Stimulated activated CD8-positive, alpha-beta memory T cell treated with anti-CD3 and anti-CD28 coated beads, Interleukin-15, amount 100 ng/mL, for 48 hours (primary cell): ENCODE measurements around the gene STARD13.

Experiments used
- DNase-seq, 2 donors: peaks; one replicate each; pipeline ENCODE4 v3.0.0-alpha.2; 2020; ENCODE audit warnings: low read depth in 2 of 2

STARD13 gene, protein sequence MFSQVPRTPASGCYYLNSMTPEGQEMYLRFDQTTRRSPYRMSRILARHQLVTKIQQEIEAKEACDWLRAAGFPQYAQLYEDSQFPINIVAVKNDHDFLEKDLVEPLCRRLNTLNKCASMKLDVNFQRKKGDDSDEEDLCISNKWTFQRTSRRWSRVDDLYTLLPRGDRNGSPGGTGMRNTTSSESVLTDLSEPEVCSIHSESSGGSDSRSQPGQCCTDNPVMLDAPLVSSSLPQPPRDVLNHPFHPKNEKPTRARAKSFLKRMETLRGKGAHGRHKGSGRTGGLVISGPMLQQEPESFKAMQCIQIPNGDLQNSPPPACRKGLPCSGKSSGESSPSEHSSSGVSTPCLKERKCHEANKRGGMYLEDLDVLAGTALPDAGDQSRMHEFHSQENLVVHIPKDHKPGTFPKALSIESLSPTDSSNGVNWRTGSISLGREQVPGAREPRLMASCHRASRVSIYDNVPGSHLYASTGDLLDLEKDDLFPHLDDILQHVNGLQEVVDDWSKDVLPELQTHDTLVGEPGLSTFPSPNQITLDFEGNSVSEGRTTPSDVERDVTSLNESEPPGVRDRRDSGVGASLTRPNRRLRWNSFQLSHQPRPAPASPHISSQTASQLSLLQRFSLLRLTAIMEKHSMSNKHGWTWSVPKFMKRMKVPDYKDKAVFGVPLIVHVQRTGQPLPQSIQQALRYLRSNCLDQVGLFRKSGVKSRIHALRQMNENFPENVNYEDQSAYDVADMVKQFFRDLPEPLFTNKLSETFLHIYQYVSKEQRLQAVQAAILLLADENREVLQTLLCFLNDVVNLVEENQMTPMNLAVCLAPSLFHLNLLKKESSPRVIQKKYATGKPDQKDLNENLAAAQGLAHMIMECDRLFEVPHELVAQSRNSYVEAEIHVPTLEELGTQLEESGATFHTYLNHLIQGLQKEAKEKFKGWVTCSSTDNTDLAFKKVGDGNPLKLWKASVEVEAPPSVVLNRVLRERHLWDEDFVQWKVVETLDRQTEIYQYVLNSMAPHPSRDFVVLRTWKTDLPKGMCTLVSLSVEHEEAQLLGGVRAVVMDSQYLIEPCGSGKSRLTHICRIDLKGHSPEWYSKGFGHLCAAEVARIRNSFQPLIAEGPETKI

DNA sequence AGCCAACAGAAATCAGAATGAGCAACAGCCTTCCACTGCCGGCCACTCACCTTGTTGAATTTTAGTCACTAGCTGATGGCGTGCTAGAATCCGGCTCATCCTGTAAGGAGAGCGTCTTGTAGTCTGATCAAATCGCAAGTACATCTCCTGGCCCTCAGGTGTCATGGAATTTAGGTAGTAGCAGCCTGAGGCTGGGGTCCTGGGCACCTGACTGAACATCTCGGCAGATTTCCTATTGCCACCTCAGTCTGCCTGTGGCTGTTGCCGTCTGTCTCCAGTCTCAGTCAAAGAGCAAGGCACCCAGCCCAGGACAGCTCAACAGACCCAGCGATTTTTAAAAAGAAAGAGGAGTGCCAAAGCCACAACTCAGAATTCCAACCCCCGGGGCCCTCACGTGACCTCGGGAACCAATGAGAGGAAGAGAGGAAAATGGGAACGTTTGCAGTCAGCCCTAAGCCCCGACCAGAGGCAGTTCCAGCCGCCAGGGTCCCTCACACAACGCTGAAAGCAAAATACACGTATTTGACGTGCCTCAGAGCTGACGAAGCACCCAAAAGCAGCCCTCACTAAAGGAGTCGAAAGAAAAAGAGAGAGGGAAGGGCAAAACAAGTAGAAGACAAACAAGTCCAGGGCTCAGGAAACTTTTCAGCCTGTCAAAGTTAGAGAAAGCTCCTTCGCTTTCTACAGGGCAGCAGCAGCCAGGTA lies at the start of gene STARD13:
STARD13 (minus strand) TSS at position 336 of the 705 bp plus-strand sequence; CDS start at position 219, 117 bp downstream.
- DNase-seq: no peak

DNA sequence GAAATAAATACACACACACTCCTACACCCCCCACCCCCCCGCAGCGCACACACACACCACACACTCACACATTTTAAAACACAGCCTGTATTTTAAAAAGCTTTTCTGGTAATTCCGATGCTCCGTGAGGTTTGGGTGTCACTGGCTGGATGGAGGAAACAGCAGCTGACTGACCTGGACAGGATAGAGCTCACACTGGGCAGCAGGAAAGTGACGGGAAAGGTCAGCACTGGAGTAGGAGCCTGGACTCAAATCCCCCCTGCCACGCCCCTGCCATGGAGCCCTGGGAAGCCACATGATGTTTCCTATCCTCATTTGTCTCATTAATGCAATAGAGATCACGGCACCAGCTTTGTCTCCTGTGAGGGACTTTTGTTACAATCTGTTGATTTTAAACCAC lies 49.3 kb upstream of the STARD13 start:
- DNase-seq: no peak

DNA sequence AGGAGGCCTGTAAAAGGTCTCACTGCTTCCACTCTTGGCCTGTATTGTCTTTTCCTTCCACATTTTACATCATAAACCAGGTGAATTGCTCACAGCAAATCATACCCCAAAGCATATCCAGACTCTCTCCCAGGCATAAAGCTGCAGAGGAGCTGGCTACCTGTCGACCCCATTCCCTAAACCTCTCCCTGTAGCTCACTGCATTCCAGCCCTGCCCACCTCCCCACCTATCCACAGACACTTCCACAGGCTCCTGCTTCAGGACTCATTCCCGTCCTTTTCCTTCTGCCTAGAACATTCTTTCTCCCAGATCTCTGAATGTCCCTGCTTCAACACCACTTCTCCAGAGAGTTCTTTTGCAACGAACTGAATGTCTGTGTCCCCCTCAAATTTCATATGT lies 46.4 kb upstream of the STARD13 start:
- no peak for DNase-seq

DNA sequence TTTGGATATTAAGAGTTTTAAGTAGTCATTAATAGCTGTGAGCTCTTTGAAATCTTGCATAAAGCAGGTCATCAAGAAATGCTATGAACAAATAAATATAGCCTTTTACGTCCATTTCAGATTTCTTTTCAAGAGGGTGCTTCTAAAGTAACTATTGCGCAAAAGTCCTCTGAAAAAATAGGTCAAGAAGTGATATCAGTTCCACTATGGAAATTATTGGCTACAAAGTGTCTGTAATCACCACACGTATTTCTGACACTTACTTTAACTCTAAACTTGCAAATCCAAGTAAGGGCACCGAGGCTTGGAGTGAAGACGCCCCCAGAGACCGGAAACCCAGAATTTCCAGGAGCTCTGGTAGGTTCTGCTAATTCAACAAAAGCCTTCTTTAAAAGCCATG lies 44.9 kb upstream of the STARD13 start:
- no peak for DNase-seq

DNA sequence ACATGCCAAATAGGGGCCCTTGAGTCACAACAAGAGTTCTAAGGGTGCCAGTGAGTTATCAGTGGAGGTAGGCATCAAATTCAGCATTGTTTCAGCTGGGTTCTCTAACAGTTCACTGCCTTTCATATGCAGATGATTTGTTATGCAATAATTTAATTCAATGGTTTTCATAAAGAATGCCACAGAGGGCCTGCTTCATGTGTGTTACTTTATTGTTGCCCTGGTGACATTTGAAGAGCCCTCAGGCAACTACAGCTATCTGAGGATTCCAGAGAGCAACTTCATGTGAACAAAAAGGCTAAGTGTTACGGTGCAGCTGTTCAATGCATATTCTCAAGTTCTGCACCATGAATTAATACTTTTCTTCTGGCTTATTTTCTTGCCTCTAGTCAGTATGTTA lies 43.1 kb upstream of the STARD13 start:
- no peak for DNase-seq

DNA sequence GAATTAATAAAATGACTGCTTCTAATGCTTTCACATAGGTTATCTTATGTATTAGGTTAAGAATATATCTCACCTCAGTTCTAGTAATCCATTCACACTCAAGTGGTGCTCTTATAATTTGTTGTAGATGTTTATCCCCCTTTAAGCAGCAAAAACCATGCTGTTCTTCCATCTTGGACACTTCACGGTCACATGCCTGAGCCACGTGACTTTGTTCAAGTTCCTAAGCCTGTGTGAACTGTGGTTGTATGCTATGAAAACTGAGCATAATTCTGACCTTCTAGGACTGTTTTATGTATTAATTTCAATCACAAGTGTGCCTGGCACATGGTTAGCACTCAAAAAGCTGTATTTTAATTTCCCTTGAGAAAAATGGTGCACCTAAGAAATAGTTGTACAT lies 41.2 kb upstream of the STARD13 start:
- DNase-seq: no peak

DNA sequence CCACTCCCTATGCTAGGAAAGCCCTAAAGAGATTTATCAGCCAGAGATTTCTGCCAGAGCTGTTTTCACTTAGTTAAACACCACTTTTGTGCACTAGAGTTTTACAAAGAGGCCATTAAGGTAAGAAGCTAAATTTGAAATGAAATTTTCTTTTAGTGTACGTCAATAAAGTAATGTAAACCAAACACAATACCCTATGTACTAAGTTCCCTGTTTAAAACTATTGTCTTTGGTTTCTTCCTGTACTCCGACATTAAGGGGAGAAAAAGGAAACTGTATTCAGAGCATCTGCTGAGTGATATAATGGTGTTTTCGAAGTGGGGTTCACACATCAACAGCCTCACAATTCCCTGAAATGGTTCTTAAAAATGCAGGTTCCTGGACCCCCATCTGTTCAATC lies 40.7 kb upstream of the STARD13 start:
- no peak for DNase-seq

DNA sequence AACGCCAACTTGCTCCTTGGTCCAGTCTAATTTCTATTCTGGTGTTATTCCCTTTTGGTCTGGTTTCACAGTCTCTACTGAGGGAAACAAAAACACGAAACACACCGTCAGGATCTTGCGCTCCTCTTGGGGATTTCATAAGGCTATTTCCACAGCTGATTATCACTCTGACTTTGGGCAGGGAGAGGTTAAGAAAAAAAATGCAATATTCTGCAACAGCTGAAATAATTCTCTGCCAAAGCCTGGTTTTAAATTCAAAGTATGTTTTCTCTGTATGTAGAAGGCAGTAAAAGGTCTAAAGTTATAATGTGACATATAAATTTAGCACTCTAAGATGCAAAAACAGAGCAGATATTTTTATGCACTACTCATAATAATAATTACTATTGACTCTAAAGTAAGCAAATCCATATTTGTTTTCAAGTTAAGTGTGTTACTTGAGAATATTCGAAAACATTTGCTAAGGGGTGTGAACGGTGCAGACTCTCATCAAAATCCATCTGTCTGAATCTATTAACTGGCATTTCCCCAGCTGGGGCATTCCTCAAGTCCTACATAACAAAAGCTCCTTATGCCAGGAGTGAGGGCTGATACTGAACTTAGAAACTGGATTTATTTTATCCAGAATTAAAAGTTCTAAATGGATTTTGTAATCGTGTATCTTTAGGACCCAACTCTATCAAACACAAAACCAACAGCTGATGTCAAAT lies 38.4 kb upstream of the STARD13 start:
- no peak for DNase-seq

DNA sequence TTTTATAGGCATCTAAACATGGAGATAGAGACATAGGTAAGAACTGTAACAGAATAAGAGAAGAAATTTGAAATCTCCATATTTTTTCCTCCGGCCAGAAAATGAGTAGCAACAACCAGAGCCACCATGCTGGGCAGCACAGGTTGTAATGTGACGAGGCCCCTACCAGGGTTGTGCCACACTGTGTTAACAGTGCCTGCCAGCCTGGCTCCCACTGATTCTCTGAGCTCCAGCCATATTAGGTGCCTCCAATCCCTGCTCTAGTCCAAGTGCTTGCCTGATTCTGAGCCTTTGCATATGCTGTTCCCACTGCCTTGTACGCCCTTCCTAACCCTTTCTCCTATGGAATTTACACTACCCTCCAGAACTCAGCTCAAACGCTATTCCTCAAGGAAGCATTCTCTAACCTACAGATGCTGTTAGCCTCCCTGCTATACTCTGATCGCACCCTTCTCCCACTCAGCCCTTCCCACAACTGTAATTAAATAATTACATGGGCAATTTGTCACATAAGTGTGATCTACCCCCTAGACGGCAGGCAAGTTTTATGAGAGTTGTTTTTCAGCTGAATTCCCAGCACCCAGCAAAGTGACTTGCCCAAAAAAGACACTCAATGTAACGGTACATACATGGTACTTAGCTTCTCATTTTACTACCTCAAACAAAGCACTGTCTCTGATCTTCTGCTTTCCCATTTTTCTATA lies 37.6 kb upstream of the STARD13 start:
- DNase-seq: no peak

DNA sequence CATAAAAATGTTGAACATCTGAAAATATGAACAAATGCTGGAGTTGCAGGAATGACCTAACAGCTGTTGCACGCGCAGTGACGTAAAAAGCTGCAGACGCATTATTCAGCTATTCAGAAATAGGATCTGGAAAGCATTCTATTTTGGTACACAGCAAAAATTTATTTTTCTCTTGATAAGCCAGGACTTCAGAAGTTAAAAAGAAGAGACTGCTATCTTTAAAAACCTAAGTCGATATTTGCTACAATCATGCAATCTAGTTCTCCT lies 36.9 kb upstream of the STARD13 start:
- DNase-seq: no peak

DNA sequence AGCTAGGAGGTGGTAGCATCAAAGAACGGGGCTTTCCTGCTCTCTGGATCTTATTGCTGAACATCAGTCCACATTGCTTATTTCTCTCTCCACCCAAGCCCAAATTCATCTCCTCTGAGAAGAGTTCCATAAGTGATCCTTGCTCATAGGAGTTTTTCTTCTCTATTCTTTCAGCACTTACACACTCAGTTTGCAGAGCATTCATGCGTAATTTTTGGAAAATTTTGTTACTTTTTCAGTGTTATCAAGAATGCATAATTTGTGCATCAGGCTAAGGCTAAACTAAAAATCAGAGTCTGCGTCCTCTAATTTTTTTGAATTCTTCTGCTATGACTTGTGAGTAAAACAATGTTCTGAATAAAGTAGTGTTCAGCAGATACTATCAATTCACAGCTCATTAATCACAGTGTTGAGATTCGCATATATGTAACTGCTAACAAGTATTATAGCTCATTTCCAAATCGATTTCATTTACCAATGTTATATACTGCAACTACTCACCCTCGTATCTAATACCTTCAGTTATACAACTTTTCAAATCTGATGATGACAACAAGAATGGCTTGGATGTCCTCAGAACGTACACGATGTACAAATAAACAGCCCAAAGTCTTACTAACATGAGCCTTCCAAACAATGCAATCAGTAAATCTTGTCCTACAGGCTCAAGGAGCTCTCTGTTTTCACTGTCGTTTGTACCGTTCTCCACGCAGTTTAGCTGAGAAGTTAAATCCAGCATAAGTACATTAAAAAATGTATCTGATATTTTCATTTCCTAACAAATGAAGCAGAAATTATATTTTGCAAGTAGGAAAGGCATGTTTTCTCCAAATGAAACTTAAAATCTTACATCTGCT lies 36.4 kb upstream of the STARD13 start:
- DNase-seq: no peak

DNA sequence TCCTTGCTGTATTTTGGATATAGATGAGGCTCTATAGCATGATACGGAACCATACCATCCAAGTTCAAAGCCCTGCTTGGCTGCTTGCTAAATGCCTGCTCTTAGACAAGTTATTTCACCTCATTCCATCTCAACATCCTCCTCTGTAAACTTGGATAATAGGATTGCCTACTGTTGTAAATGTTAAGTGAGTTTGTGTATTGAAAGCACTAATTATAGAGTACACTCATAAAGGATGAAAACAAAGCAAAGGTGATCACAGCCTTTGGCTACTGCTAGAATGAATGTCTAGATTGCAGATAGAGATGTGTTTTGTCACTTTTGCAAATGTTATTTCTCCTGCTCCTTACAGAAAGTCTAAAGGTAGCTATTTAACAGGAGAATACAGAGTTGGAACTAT lies 34.3 kb upstream of the STARD13 start:
- no peak for DNase-seq

DNA sequence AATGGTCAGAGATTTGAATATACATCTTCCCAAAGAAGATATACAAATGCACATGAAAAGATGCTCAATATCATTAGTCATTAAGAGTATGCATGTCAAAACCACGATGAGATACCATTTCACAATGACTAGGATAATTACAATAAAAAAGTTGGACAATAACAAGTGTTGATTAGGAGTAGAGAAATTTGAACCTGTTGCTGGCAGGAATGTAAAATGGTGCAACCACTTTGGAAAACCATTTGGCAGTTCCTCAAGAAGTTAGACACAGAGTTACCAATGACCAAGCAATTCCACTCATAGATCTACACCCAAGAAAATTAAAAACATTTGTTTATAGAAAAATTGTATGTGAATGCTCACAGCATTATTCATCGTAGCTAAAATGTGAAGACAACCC lies 33.2 kb upstream of the STARD13 start:
- no peak for DNase-seq

DNA sequence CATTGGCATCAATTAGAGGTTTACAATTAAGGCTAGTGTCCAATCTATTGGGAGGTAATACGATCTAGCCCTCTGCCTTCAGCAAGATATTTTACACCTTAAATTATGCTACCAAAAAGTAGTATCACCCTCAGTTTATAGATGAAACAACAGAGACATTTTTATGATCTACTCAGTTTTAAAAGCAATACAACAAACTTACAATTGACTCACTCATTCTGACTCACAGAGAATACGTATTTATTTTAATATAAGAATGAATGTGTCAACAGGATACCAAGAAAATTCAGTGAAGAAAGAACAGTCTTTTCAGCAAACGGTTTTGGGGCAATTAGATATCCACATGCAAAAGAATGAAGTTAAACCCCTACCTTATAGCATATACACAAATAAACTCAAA lies 32.5 kb upstream of the STARD13 start:
- no peak for DNase-seq

DNA sequence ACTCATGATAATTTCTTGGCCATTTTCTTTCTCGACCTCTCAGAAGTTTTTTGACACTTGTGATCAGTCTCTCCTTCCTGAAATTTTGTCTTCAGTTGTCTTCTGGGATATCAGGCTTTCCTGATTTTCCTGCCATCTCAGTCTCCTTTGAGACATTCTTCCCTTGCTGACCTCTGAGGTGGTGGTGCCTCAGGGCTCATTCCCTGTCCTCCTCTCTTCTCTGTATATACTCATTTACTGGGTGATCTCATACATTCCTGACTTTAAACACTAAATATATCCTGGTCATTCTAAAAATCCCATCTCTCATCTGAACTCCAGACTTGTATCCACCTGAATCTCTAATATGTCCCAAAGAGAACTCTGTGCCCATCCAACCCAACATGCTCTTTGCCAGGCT lies 31.3 kb upstream of the STARD13 start:
- no peak for DNase-seq

DNA sequence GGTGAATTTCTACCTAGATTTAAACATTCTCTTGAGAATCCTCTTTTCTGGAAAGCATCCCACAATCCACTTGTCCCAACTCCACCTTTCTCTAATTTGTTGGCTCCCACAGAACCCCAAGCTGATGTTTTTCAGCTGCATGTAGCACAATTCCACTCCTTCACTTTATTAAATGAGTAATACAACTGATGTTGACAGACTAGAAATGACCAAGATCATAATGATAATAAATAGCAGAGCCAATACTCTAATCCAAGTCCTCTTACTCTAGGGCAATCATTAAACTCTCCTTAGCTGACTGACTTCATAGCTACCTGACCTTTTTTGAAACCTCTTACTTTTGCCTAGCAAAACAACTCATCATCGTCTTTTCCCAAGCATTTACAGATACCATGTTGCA lies 27.9 kb upstream of the STARD13 start:
- DNase-seq: no peak

DNA sequence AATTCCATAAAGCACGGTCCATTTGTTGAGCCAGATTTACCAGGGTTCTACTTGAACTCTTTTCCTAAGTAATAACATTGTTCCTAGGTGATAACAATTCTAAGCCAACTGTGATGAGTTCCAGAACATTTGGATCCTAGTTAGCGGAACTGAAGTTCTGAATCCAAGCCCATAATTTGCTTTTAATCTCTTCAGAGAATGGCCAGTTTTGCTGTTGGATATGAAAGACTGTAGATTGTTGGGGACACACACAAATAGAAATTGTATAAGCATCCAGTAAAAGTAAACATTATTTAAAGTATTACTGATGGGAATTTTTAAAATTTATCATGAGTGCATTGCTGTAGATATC lies 27.3 kb upstream of the STARD13 start:
- DNase-seq: no peak

DNA sequence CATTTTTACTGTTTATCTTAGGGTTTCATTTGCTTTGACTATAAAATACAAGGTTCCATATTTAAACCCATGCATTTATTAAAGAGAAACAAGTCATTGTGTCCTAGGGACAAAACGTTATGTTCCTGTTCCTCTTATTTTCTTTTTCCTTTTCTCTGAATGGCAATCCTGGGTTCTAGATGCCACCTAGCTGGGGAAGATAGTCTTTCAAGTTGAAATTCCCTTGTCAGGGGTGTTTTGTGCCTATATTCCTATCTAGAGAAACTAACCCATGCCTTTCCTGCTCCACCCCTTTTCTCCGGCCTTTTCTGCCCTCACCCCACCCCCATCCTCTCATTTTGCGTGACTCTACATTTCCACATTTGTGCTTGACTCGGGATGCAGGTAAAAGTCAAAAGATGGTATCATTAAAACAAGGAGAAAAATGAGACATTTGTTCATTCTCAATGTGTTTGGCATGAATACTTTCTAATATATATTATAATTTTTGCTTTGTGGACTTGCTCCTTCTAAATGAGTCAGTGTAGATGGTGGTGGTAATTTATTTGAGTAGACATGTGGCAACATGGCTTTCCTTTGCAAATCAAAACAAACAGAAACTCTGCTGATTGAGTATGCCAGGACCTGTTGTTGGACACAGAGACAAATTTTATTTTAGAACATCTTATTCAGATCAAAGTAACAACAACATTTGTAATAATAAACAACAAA lies 26.8 kb upstream of the STARD13 start:
- no peak for DNase-seq

DNA sequence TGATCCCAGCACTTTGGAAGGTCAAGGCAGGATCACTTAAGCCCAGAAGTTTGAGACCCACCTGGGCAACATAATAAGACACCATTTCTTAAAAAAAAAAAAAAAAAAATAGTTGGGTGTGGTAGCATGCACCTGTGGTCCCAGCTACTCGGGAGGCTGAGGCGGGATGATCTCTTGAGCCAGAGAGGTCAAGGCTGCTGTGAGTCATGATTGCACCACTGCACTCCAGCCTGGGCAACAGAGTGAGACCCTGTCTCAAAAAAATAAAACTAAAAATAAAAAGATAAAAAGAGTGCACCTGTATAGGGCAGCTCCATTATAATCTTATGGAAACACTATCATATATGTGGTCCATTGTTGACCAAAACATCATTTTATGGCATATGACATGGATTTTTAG lies 25.5 kb upstream of the STARD13 start:
- no peak for DNase-seq
